ENCODE measurements around the gene KRT40.
"Not testable (repeated sequence)": the region's sequence is repeated elsewhere in the genome, so short reads cannot be mapped to it uniquely, and the experiment has no call there.

KRT40 gene

GRCh38 chr17:40984226-40984625 lies at the start of gene KRT40:
Gene KRT40 (minus strand): TSS chr17:40984326. CDS start chr17:40984273, 53 bp downstream.
- no peak for DNase-seq

DNA sequence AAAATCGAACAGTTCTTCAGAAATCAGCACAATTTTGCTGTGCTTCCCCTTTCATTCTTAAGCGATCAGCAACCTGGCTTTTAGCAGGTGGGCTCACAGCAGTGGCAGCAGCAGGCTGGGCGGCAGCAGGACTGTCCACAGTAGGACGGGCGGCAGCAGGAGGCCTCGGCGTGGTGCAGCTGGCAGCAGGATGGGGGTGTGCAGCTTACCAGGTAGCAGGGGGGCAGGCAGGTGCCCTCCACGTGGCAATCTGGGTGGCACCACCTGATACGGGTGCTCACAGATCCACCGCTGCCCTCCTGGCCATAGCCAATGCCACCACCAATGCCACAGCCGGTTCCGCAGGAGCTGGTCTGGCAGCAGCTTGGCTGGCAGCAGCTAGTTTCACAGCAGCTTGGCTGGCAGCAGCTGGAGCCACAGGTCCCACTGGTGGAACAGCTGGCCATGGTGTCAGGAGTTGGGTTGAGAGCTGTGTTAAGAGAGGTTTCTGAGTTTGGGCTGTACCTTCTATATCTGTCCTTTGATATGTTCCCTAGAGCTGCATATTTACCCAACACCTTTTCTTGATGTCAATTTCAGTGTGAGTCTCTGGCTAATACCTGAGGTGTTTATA lies 45.6 kb upstream of the KRT40 start, which contains the start of gene KRTAP1-4:
Gene KRTAP1-4, minus strand, starts transcription at position 563 of the 613 bp plus-strand sequence. Its CDS starts 117 bp downstream, at position 446.
- no peak for DNase-seq

DNA sequence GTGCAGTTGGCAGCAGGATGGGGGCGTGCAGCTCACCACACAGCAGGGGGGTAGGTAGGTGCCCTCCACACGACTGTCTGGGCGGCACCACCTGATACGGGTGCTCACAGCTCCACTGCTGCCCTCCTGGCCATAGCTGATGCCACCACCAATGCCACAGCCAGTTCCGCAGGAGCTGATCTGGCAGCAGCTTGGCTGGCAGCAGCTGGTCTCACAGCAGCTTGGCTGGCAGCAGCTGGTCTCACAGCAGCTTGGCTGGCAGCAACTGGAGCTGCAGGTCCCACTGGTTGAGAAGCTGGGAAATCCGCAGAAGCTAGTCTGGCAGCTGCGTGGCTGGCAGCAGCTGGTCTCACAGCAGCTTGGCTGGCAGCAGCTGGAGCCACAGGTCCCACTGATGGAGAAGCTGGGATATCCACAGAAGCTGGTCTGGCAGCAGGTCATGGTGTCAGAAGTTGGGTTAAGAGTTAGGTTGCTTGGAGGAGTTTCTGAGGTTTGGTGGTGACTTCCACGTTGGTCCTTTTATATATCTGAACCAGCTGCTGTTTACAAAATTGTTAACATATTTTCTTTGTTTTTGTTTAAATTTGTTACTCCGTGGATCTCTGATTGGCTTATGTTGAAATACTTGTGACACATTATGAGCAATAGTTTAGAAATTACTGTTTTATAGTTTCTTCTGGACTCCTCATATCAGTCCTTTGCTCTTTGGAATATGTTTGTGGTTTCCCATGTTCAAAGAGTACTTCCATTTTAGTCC lies 42.8 kb upstream of the KRT40 start, which contains the start of gene KRTAP1-5:
Gene KRTAP1-5, minus strand, starts transcription at position 494 of the 757 bp plus-strand sequence. Its CDS starts 53 bp downstream, at position 441.
- DNase-seq: no peak

GRCh38 chr17:41024697-41025096 lies 40.6 kb upstream of the KRT40 start:
- no peak for DNase-seq

DNA sequence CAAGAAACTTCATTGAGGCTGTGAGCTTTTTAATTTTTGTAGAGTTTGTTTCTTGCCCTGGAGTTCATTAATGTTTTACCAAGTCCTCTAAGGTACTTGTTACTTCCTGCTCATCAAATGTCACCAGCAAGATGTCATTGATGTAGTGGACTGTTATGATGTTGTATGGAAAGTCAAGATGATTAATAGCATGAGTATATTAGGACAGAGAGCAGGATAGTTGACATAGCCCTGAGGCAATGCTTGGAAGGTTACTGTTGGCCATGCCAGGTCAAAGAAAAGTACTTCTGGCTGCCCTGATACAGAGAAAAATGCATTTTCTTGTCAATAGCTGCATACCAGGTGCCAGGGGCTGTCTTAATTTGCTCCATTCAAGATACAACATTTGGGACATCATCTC lies 36.2 kb upstream of the KRT40 start:
- no peak for DNase-seq

DNA sequence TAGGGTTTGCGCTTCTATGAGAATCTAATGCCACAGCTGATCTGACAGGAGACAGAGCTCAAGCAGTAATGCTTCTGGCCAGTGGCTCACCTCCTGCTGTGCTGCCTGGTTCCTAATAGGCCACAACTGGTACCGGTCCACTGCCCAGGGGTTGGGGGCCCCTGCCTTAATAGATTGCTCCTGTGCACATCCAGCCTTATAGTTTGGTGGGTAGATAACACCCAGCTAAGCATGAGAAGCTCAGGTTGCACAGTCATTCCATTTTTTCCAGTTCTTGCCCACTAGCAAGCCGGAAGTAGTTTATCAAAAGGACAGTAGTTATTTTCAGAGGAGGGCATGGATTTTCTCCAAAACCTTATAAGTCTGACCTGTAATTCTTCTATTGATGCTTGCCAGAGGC lies 35.3 kb upstream of the KRT40 start:
- no peak for DNase-seq

- DNase-seq: no peak
Measured at GRCh38 chr17:41018541-41018940, 34.4 kb upstream of the KRT40 start.

GRCh38 chr17:41016578-41017215 lies 32.6 kb upstream of the KRT40 start:
- DNase-seq: no peak

DNA sequence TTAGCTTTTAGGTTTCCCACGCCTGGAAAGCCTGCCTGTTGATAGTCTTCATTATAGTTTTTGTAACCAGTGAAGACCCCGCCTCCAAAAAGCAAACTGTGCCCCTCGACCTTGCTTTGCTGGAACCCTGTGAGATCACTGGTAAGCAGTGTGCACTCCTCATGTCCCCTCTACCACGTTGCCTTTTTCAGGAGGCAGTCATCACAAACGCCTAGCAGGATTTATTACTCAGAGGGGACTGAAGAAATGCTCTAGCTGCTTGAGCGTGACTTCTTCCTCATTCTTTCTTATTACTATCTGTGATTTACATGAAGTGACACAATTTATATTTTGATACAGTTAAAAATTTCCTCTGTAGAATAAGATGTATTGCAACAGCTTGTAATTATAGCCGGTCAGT lies 31.3 kb upstream of the KRT40 start:
- no peak for DNase-seq

DNA sequence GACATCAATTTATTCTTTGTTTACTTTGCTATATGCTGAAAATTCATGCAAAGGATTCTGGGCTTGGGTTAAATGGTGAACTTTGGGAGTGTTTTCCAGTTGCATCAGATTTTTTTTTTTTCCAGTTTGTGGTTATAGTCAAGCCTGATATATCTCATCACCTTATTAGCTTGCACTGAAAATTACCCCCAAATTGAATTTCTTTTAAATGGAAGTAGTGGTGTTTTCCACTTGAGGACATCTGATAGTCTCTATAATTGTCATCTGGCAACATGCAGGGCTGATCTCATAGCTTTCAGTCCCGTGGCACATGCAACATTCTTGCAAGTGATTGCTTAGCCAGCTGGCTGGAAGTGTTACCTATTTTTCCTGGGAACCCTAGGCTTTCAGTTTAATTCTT lies 29.5 kb upstream of the KRT40 start:
- DNase-seq: no peak

GRCh38 chr17:41013181-41013580 lies 29.1 kb upstream of the KRT40 start:
- no peak for DNase-seq

DNA sequence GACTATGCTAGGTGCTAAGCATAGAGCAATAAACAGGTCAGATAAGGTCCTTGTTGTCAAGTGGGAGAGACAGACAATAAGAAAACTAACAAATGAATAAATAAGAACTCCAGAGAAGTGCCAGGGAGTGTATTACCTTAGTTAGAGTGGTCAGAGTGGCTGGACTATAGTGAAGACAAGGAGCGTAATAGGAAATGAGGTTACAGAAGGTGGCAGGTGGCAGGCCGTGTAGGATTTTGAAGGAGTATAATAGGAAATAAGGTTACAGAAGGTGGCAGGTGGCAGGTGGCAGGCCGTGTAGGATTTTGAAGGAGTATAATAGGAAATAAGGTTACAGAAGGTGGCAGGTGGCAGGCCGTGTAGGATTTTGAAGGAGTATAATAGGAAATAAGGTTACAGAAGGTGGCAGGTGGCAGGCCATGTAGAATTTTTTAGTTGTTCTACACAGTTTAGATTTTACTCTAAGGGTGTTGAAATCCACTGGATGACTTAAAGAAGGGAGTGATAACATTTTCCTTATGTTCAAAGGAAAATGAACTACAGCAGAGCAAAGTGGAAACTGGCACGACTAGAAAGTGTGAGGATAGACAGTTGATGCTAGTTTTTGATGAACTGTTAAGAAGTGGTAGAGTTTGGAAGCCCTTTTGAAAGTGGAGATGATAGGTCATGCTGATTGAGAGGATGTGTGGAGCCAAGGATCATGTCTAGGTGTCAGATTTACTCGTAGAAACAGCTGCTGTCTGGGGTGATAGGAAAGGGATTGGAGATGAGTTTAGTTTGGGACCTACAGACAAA lies 28.4 kb upstream of the KRT40 start:
- no peak for DNase-seq

GRCh38 chr17:41010441-41010840 lies 26.3 kb upstream of the KRT40 start:
- no peak for DNase-seq

DNA sequence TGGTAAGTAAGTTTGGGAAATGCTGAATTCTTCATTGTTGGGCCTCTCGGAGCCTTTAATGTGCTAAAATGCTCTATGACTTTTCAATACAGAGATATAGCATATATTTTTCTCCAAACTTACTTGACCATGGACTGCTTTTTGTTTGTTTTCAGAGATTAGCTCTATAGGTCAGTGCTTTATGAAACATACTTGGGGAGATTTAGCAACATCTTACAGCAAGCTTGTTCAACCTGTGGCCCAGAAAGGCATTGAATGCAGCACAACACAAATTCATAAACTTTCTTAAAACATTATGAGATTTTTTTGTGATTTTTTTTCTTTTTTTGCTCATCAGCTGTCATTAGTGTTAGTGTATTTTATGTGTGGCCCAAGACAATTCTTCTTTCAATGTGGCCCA lies 25.8 kb upstream of the KRT40 start:
- DNase-seq: no peak

- no peak for DNase-seq
Measured at GRCh38 chr17:41009301-41009760, 25.2 kb upstream of the KRT40 start.

GRCh38 chr17:41008811-41009210 lies 24.7 kb upstream of the KRT40 start, which contains the start of gene KRTAP3-1:
Gene KRTAP3-1 (minus strand): TSS chr17:41009128. CDS start chr17:41009074, 54 bp downstream.
- DNase-seq: no peak

- DNase-seq: no peak
Measured at GRCh38 chr17:41004397-41004796, 20.3 kb upstream of the KRT40 start.

DNA sequence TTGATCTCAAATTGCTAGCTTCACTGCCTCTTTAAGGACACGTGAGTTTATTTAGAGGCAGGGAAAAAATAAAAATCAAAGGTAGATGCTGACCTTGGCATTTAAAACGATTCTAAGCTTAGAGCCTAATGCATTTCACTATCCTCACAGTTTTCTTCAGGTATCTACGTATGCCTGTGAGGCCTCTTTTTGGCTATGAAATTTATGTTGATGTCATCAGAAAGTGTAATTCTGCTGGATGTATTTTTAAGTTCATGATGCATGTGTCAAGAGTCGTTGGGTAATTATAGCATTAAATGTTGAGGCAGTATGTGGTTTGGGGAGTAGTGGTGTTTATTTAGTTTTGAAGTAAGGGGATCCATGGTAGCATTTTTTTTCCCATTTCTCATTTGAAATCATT lies 19.8 kb upstream of the KRT40 start:
- DNase-seq: no peak

GRCh38 chr17:41002814-41003213 lies 18.7 kb upstream of the KRT40 start:
- DNase-seq: no peak

DNA sequence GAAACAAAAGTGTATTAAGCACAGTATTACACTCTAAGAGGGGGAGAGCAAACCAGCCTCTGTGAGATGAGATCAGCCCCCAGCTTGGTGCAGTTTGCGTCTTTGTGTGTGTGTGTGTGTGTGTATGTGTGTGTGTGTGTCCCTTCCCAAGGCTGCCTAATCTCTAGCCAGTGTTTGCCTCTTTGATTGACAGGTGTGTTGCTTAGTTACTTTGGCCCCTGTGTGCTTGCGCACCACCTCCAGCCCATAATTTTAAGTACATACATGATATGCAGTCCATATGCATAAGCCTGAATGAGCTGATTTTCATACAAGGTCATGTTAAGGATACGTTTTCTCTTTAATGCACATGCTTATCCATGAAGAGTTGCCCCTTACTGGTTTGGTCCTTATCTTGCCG lies 17.7 kb upstream of the KRT40 start:
- no peak for DNase-seq

DNA sequence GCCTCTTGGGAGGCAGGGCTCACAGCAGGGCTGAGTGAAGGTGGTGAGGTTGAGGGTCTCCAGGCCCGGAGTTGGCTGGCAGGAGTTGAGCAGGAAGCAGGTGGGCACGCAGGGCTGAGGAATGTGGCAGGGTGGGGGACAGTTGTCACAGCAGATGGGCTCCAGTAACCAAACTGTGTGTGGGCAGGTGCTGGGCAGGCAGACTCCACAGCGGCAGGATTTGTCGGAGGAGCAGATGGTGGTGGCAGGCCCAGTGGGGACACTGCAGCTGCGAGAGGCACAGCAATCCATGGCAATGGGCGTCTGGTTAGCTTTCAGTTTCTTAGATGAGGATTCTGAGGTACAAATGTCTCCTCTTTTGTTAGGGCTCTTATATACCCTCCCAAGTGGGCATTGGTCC lies 15.4 kb upstream of the KRT40 start, which contains the start of gene KRTAP3-2:
Gene KRTAP3-2, minus strand, starts transcription at position 344 of the 400 bp plus-strand sequence. Its CDS starts 53 bp downstream, at position 291.
- not testable (repeated sequence) for DNase-seq

DNA sequence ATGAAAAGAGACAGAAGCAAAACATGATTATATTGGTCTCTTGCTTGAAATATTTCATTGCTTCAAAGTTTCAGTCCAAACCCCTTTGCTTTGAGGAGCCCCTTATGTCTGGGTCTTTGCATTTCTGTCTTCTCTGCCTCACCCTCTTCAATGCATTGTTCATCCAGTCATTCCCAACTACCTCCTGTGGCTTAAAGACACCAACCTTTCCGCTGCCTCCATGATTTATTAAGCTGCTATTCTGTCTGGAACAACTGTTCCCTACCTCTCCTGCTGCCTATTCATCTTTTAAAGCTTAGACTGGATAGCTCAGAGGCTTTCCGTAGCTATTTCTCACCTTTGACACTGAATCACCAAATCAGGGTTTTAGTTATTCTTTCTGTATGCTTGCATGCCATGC lies 13.2 kb upstream of the KRT40 start:
- no peak for DNase-seq

GRCh38 chr17:40996829-40997228 lies 12.7 kb upstream of the KRT40 start:
- DNase-seq: no peak

All from 8988T (cell line).